Measurements from ENCODE around the gene ARMC12.

GRCh38 chr6:35691027-35691824, 45.6 kb upstream of the ARMC12 start:
- TF ChIP-seq ZNF274 (IDR thresholded peaks at IDR 0.05; ENCODE audit: low read depth, low read length), result no peak
- no peak for TF ChIP-seq YY1 (IDR thresholded peaks at IDR 0.05; ENCODE audit: insufficient read depth, insufficient read length)
- TF ChIP-seq SUZ12 (IDR thresholded peaks at IDR 0.05; ENCODE audit: extremely low read depth, insufficient read depth, insufficient read length), result no peak

Data from NT2/D1 (cell line).